Ramos (cell line): ENCODE results near the gene CIB4.

Source experiments
- in situ Hi-C: fragments of 300-500 bp; cut with MboI; formaldehyde crosslinking; loops from one replicate; pipeline ENCODE4 v1.14.3; 2022; ENCODE audit warnings: low sequenced_read_pairs; ENCODE audit not compliant: unreplicated experiment

The CIB4 gene

GRCh38 chr2:26612522-26613240, 28.5 kb downstream of the CIB4 start:
- in situ Hi-C loops, result no loop called here

- in situ Hi-C loops, result no loop called here
These were observed 29.1 kb downstream of the CIB4 start for GRCh38 chr2:26612034-26612433.

GRCh38 chr2:26610504-26611335, 30.4 kb downstream of the CIB4 start:
- in situ Hi-C loops, result no loop called here

GRCh38 chr2:26609839-26610277, 31.3 kb downstream of the CIB4 start:
- in situ Hi-C loops, result loop anchor here (10.0 kb wide), 1 partner anchor 125 kb away; no protein-coding TSS in a partner anchor

GRCh38 chr2:26609205-26609631, 31.9 kb downstream of the CIB4 start:
- in situ Hi-C loops, result loop anchor here (10.0 kb wide), 1 partner anchor 126 kb away; no protein-coding TSS in a partner anchor

- in situ Hi-C loops, result loop anchor here (10.0 kb wide), 1 partner anchor 126 kb away; no protein-coding TSS in a partner anchor
These were observed 32.6 kb downstream of the CIB4 start for GRCh38 chr2:26608557-26608956.

- in situ Hi-C loops, result loop anchor here (10.0 kb wide), 1 partner anchor 127 kb away; no protein-coding TSS in a partner anchor
These were observed 33.5 kb downstream of the CIB4 start for GRCh38 chr2:26607698-26608097.

- in situ Hi-C loops, result loop anchor here (10.0 kb wide), 1 partner anchor 128 kb away; no protein-coding TSS in a partner anchor
These were observed 34.3 kb downstream of the CIB4 start for GRCh38 chr2:26606847-26607190.

- in situ Hi-C loops, result loop anchor here (10.0 kb wide), 1 partner anchor 129 kb away; no protein-coding TSS in a partner anchor
These were observed 34.9 kb downstream of the CIB4 start for GRCh38 chr2:26605999-26606846.

- in situ Hi-C loops, result loop anchor here (10.0 kb wide), 1 partner anchor 129 kb away; no protein-coding TSS in a partner anchor
These were observed 35.8 kb downstream of the CIB4 start for GRCh38 chr2:26605195-26605998.

GRCh38 chr2:26602575-26602974, 38.6 kb downstream of the CIB4 start:
- in situ Hi-C loops, result loop anchor here (10.0 kb wide), 1 partner anchor 132 kb away; no protein-coding TSS in a partner anchor

GRCh38 chr2:26599387-26599786, 41.8 kb downstream of the CIB4 start:
- in situ Hi-C loops, result no loop called here

GRCh38 chr2:26598996-26599373, 42.2 kb downstream of the CIB4 start:
- in situ Hi-C loops, result no loop called here

GRCh38 chr2:26598336-26598995, 42.7 kb downstream of the CIB4 start:
- in situ Hi-C loops, result no loop called here

GRCh38 chr2:26597197-26597596, 44.0 kb downstream of the CIB4 start:
- in situ Hi-C loops, result no loop called here

GRCh38 chr2:26595146-26595545, 46.0 kb downstream of the CIB4 start:
- in situ Hi-C loops, result no loop called here

GRCh38 chr2:26591619-26592505, 49.3 kb downstream of the CIB4 start:
- in situ Hi-C loops, result no loop called here
